ENCODE measurements around the gene SUFU. TPM values are rescaled to one million over a fixed set of nuclear protein-coding genes. Genes with fewer than 3 reads are reported as not detected.
"Not testable (repeated sequence)": the region's sequence is repeated elsewhere in the genome, so short reads cannot be mapped to it uniquely, and the experiment has no call there.

SUFU gene
- total RNA-seq, 1 experiment from 2014 or later, result 2.4 TPM

GRCh38 chr10:102505462-102506115 lies 1.8 kb downstream of the SUFU start:
- in situ Hi-C loops (cut with HindIII; ENCODE audit: low sequenced_read_pairs), result loop anchor here (5.0 to 10.0 kb wide), 2 partner anchors 72 to 99 kb away; no protein-coding TSS in a partner anchor
- no peak for DNase-seq (ENCODE audit: low spot score)

GRCh38 chr10:102507521-102507920 lies 3.7 kb downstream of the SUFU start:
- no peak for DNase-seq (ENCODE audit: low spot score)
- in situ Hi-C loops (cut with HindIII; ENCODE audit: low sequenced_read_pairs), result loop anchor here (5.0 to 10.0 kb wide), 2 partner anchors 70 to 97 kb away; no protein-coding TSS in a partner anchor

GRCh38 chr10:102508506-102508905 lies 4.7 kb downstream of the SUFU start:
- in situ Hi-C loops (cut with HindIII; ENCODE audit: low sequenced_read_pairs), result loop anchor here (5.0 to 10.0 kb wide), 2 partner anchors 69 to 96 kb away; no protein-coding TSS in a partner anchor
- DNase-seq (ENCODE audit: low spot score), result no peak

- in situ Hi-C loops (cut with HindIII; ENCODE audit: low sequenced_read_pairs), result loop anchor here (5.0 to 10.0 kb wide), 2 partner anchors 68 to 95 kb away; no protein-coding TSS in a partner anchor
Measured at GRCh38 chr10:102509387-102509786, 5.6 kb downstream of the SUFU start.

GRCh38 chr10:102511583-102512274 lies 8.0 kb downstream of the SUFU start:
- no peak for DNase-seq (ENCODE audit: low spot score)
- in situ Hi-C loops (cut with HindIII; ENCODE audit: low sequenced_read_pairs), result no loop called here

More at GRCh38 chr10:102509387-102509786, 5.6 kb downstream of the SUFU start:
- DNase-seq (ENCODE audit: low spot score), result no peak

GRCh38 chr10:102514487-102515311 lies 10.9 kb downstream of the SUFU start:
- in situ Hi-C loops (cut with HindIII; ENCODE audit: low sequenced_read_pairs), result no loop called here
- no peak for DNase-seq (ENCODE audit: low spot score)

- in situ Hi-C loops (cut with HindIII; ENCODE audit: low sequenced_read_pairs), result no loop called here
- no peak for DNase-seq (ENCODE audit: low spot score)
Measured at GRCh38 chr10:102515724-102516123, 12.0 kb downstream of the SUFU start.

- no peak for DNase-seq (ENCODE audit: low spot score)
- in situ Hi-C loops (cut with HindIII; ENCODE audit: low sequenced_read_pairs), result no loop called here
Measured at GRCh38 chr10:102517553-102517952, 13.8 kb downstream of the SUFU start.

- in situ Hi-C loops (cut with HindIII; ENCODE audit: low sequenced_read_pairs), result no loop called here
- DNase-seq (ENCODE audit: low spot score), result no peak
Measured at GRCh38 chr10:102519246-102519825, 15.6 kb downstream of the SUFU start.

GRCh38 chr10:102522874-102523249 lies 19.1 kb downstream of the SUFU start:
- no peak for DNase-seq (ENCODE audit: low spot score)
- in situ Hi-C loops (cut with HindIII; ENCODE audit: low sequenced_read_pairs), result loop anchor here (10.0 kb wide), 1 partner anchor 72 kb away; no protein-coding TSS in a partner anchor

GRCh38 chr10:102523250-102524029 lies 19.7 kb downstream of the SUFU start:
- in situ Hi-C loops (cut with HindIII; ENCODE audit: low sequenced_read_pairs), result loop anchor here (10.0 kb wide), 1 partner anchor 71 kb away; no protein-coding TSS in a partner anchor
- DNase-seq (ENCODE audit: low spot score), result no peak

- in situ Hi-C loops (cut with HindIII; ENCODE audit: low sequenced_read_pairs), result loop anchor here (10.0 kb wide), 1 partner anchor 70 kb away; no protein-coding TSS in a partner anchor
- no peak for DNase-seq (ENCODE audit: low spot score)
Measured at GRCh38 chr10:102524746-102525145, 21.0 kb downstream of the SUFU start.

GRCh38 chr10:102527546-102527945 lies 23.8 kb downstream of the SUFU start:
- in situ Hi-C loops (cut with HindIII; ENCODE audit: low sequenced_read_pairs), result loop anchor here (10.0 kb wide), 1 partner anchor 67 kb away; no protein-coding TSS in a partner anchor
- no peak for DNase-seq (ENCODE audit: low spot score)

- no peak for DNase-seq (ENCODE audit: low spot score)
- in situ Hi-C loops (cut with HindIII; ENCODE audit: low sequenced_read_pairs), result no loop called here
Measured at GRCh38 chr10:102534333-102534732, 30.6 kb downstream of the SUFU start.

- in situ Hi-C loops (cut with HindIII; ENCODE audit: low sequenced_read_pairs); DNase-seq (ENCODE audit: low spot score): not testable (repeated sequence)
Measured at GRCh38 chr10:102534966-102535365, 31.2 kb downstream of the SUFU start.

- in situ Hi-C loops (cut with HindIII; ENCODE audit: low sequenced_read_pairs), result no loop called here
Measured at GRCh38 chr10:102535481-102536147, 31.8 kb downstream of the SUFU start.

GRCh38 chr10:102537367-102537766 lies 33.6 kb downstream of the SUFU start:
- in situ Hi-C loops (cut with HindIII; ENCODE audit: low sequenced_read_pairs), result no loop called here

More at GRCh38 chr10:102535481-102536147, 31.8 kb downstream of the SUFU start:
- DNase-seq (ENCODE audit: low spot score), result no peak

GRCh38 chr10:102537948-102538347 lies 34.2 kb downstream of the SUFU start:
- in situ Hi-C loops (cut with HindIII; ENCODE audit: low sequenced_read_pairs), result no loop called here
- DNase-seq (ENCODE audit: low spot score), result no peak

More at GRCh38 chr10:102537367-102537766, 33.6 kb downstream of the SUFU start:
- DNase-seq (ENCODE audit: low spot score), result no peak

Measured in G401 (cell line).